Adrenal gland (tissue), 12 donors: ENCODE measurements around the gene TAF3. TPM values are rescaled to one million over a fixed set of nuclear protein-coding genes. Genes with fewer than 3 reads are reported as not detected.

Source experiments
- DNase-seq, 7 donors: peaks; one replicate each; pipeline ENCODE4 v3.0.0-alpha.2; 2019 to 2020
- H3K27ac ChIP-seq, 5 donors: fragments of 200-600 bp; sonication (generic) in 4 of 5; 1 replicate in 3 of 5; 2 replicates in 2 of 5; pipeline versions ENCODE4 v1.5.1 to v1.8.0; 2016 to 2020; ENCODE audit warnings: mild to moderate bottlenecking in 1 of 5
- H3K27me3 ChIP-seq: fragments of 200-600 bp; 2 replicates; pipeline ENCODE4 v1.8.0; 2021
- H3K36me3 ChIP-seq, 2 donors: fragments of 200-600 bp; replicated peaks in 1 of 2; 1 replicate in 1 of 2; 2 replicates in 1 of 2; pipeline versions ENCODE4 v1.5.1 to v1.8.0; 2018 to 2022
- H3K4me1 ChIP-seq, 2 donors: fragments of 200-600 bp; replicated peaks in 1 of 2; 1 replicate in 1 of 2; 2 replicates in 1 of 2; pipeline versions ENCODE4 v1.5.1 to v1.8.0; 2018 to 2021
- H3K4me3 ChIP-seq, 4 donors: fragments of 200-600 bp; sonication (generic) in 3 of 4; one replicate each; pipeline ENCODE4 v1.5.1; 2016 to 2018
- H3K9me3 ChIP-seq, 3 donors: fragments of 200-600 bp; sonication (generic) in 1 of 3; replicated peaks in 1 of 3; 1 replicate in 2 of 3; 2 replicates in 1 of 3; pipeline versions ENCODE4 v1.5.1 to v1.8.0; 2016 to 2021
- POLR2A ChIP-seq, 2 donors: fragments of 450-650 bp; IDR thresholded peaks; one replicate each; pipeline ENCODE4 v1.6.1; 2017; ENCODE audit warnings: antibody characterized with exemption in 2 of 2, mild to moderate bottlenecking in 2 of 2, moderate library complexity in 1 of 2
- WGBS, 4 donors: extraction: QIAGEN DNeasy Blood & Tissue Kit in 2 of 4; methylation state at CpG; one replicate each; pipeline versions ENCODE4 v1.1.5 to v1.1.7; 2013 to 2017; 5-methylcytosine and 5-hydroxymethylcytosine counted together
- intact Hi-C, 2 donors: fragments of 100-400 bp; cut with DNase I; formaldehyde crosslinking; loops; one replicate each; pipeline versions ENCODE4 v1.14.1 to v1.15.0; 2022 to 2023
- polyA plus RNA-seq, 3 donors: library from polyadenylated mRNA; stranded (reverse); fragments of 200-250 nt in 2 of 3; fragments of 350-450 nt in 1 of 3; fragmentation: Illumina TruSeq in 1 of 3; extraction: RNeasy Lipid Tissue Mini Kit (QIAGEN cat#74804) in 1 of 3; gene quantifications; one replicate each; pipeline ENCODE4 v1.2.3, GENCODE V29; 2013 to 2014
- total RNA-seq, 9 donors: library from RNA; depleted of rRNA in 4 of 9; stranded (reverse); fragments of >200 nt in 4 of 9; fragments of 120-200 nt in 1 of 9; fragmentation: NEBNext Ultra II Directional in 1 of 9; extraction: Animal tissue kit (Norgen Biotek cat#: 25700) in 1 of 9; gene quantifications; one replicate each; pipeline versions ENCODE4 v1.1.0 to v1.2.4, GENCODE V29; 2013 to 2023
- TF ChIP-seq, protein P1 (sequence below), 6 experiments: fragments of 450-650 bp in 4 of 6; fragments of 200-600 bp in 2 of 6; sonication (generic) in 1 of 6; IDR thresholded peaks; 1 replicate in 5 of 6; 2 replicates in 1 of 6; pipeline versions ENCODE4 v1.5.1 to v1.8.0; 2016 to 2021; ENCODE audit warnings: antibody characterized with exemption in 6 of 6, mild to moderate bottlenecking in 2 of 6, moderate library complexity in 1 of 6
- donor health status: healthy with polysubstance abuse.
- donor health status: Bipolar disorder and iron deficiency.
- donor health status: DM: yes; HTN: yes; CAD: no.
- donor health status: DM: no; HTN: no; CAD: no.
- donor health status: DM: no; HTN: no; CAD: no.
- donor health status: DM: yes; HTN: yes; CAD: no.

Gene TAF3
- total and polyA plus RNA-seq, 12 donors = 3.5 to 16.6 (median 7.6) TPM

- TF ChIP-seq POLR2A (IDR thresholded peaks at IDR 0.05) = no peak
- TF ChIP-seq, protein P1, sequence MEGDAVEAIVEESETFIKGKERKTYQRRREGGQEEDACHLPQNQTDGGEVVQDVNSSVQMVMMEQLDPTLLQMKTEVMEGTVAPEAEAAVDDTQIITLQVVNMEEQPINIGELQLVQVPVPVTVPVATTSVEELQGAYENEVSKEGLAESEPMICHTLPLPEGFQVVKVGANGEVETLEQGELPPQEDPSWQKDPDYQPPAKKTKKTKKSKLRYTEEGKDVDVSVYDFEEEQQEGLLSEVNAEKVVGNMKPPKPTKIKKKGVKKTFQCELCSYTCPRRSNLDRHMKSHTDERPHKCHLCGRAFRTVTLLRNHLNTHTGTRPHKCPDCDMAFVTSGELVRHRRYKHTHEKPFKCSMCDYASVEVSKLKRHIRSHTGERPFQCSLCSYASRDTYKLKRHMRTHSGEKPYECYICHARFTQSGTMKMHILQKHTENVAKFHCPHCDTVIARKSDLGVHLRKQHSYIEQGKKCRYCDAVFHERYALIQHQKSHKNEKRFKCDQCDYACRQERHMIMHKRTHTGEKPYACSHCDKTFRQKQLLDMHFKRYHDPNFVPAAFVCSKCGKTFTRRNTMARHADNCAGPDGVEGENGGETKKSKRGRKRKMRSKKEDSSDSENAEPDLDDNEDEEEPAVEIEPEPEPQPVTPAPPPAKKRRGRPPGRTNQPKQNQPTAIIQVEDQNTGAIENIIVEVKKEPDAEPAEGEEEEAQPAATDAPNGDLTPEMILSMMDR (IDR thresholded peaks at IDR 0.05) = no peak
Measured at GRCh38 chr10:8037199-8037801, 219.0 kb downstream of the TAF3 start.

DNA sequence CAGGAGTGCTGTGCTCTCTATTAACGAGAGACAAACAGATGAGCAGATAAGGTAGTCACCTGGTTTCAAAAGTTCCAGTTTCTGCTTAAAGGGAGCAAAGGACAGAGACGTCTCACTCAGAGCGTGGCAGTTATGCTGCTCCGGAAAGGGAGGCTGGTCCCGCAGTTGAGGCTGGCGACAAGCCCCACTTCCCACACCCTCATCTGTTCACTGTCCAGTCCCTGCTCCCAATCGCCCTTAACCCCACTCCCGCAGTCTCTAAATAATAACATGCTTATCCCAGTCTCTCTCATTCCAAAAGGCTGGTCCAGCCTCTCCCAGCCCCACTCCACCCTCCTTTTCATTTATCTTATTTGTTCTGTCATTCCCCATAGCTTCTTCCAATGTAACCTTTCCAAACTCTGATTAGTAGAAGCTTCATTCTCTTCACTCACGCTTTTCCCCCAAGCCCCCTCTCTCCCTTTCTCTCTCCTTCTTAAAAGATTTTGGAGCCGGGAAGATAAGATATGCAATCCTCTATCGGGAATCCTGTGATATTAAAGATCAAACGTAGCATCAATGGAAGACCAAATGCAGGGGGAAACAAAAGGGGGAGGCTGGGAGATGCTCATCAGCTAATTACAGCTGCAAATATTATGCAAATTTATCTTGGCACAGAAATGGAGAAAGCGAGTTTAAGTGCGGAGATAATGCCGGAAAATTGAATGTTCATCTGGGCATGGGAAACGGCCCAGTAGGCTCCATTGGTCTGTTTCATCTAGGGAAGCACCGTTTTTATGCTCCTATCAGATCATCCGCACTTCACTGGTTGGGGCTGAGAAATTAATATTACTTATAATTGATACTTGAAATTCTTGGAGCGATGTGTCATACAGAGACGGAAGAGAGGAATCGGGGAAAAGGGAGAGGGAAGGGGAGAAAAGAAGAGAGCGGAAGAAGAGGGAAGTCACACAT, 219.9 kb downstream of the TAF3 start:
- TF ChIP-seq, protein P1 (IDR thresholded peaks at IDR 0.05) = no peak
- TF ChIP-seq POLR2A (IDR thresholded peaks at IDR 0.05) = no peak
- Histone ChIP-seq H3K27ac (no peak overlapping the region), H3K4me3 (no peak overlapping the region), H3K4me1 (peaks cover 0 to 24% of the 10 kb centered on the region in 2 donors), H3K36me3 (no peaks in the 10 kb centered on the region), H3K9me3 (no peaks in the 10 kb centered on the region), H3K27me3 (peaks cover 96% of the 10 kb centered on the region)
- no peak for DNase-seq
- intact Hi-C loops = no loop called here
- 15 to 19% (median 16%) methylated on average over 22 of the region's 22 CpGs for WGBS, 4 donors

More at GRCh38 chr10:8037199-8037801, 219.0 kb downstream of the TAF3 start:
- Histone ChIP-seq H3K27me3 (peaks cover 87% of the 10 kb centered on the region), H3K4me3 (no peak overlapping the region), H3K9me3 (no peaks in the 10 kb centered on the region), H3K36me3 (no peaks in the 10 kb centered on the region), H3K27ac (no peak overlapping the region), H3K4me1 (peaks cover 0 to 24% of the 10 kb centered on the region in 2 donors)
- intact Hi-C loops = no loop called here
- no peak for DNase-seq
- 7 to 10% (median 9%) methylated on average over 32 of the region's 32 CpGs for WGBS, 4 donors

DNA sequence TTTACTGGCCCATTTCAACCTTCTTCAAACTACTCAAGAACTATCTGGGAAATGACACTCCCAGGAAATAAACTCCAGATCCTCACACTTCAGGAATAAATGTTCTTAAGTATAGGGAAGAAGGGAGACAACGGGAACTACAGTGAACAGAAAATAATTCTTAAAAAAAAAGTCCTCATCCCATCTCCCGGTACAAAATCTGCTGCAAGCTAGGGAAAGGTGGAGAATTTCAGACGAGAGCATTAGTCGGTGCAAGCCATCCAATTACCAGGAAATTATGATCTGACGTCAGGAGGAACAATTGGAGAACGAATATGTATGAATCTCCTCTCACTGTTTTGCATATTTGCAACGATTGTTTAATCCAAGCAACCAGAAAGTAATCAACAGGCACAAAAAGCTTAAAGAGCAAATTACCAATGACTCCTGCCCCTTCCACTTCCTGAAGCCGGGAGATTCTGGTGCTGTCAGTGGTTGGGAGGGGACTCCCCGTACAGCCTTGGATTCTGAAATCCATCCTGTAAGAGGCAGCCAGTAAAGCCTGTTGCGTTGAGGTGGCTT, 221.1 kb downstream of the TAF3 start:
- peaks cover 96% of the 10 kb centered on the region for H3K27me3 ChIP-seq

More for the DNA sequence above, 221.1 kb downstream of the TAF3 start:
- TF ChIP-seq, protein P1 (IDR thresholded peaks at IDR 0.05) = no peak
- TF ChIP-seq POLR2A (IDR thresholded peaks at IDR 0.05) = no peak
- WGBS, 4 donors = 7 to 22% (median 11%) methylated on average over 10 of the region's 10 CpGs
- intact Hi-C loops = no loop called here
- H3K9me3 ChIP-seq = no peaks in the 10 kb centered on the region
- peaks cover 0 to 17% of the 10 kb centered on the region in 2 donors for H3K4me1 ChIP-seq
- H3K27ac ChIP-seq = no peak overlapping the region
- no peak overlapping the region for H3K4me3 ChIP-seq
- no peaks in the 10 kb centered on the region for H3K36me3 ChIP-seq
- no peak for DNase-seq
